CD14-positive monocyte (primary cell): ENCODE measurements around the gene PXMP4. TPM values are rescaled to one million over a fixed set of nuclear protein-coding genes. Genes with fewer than 3 reads are reported as not detected.
A peak's percentile ranks its signal among the peaks of the same experiment; 100 is the strongest.

Source experiments
- DNase-seq, 3 donors: peaks; one replicate each; pipeline ENCODE4 v3.0.0-alpha.2; 2011 to 2022
- H2AFZ ChIP-seq: 2 replicates; pipeline ENCODE4 v1.6.0; 2012; ENCODE audit warnings: mild to moderate bottlenecking, low read depth, low read length, inconsistent platforms; ENCODE audit not compliant: insufficient read depth, poor library complexity, severe bottlenecking
- H3K27ac ChIP-seq, 2 donors: 1 replicate in 1 of 2; 2 replicates in 1 of 2; pipeline ENCODE4 v1.5.1; 2012 to 2013; ENCODE audit warnings: low read length in 2 of 2, control low read depth in 1 of 2, inconsistent platforms in 1 of 2, low read depth in 1 of 2, mild to moderate bottlenecking in 1 of 2
- H3K27me3 ChIP-seq, 2 donors: one replicate each; pipeline versions ENCODE4 v1.6.0 to v1.6.1; 2011 to 2013; ENCODE audit warnings: low read length in 2 of 2; ENCODE audit not compliant: control insufficient read depth in 2 of 2, insufficient read depth in 2 of 2
- H3K36me3 ChIP-seq, 2 donors: replicated peaks in 1 of 2; 1 replicate in 1 of 2; 2 replicates in 1 of 2; pipeline versions ENCODE4 v1.5.1 to v1.6.1; 2012 to 2013; ENCODE audit warnings: low read length in 2 of 2, control low read depth in 1 of 2, inconsistent platforms in 1 of 2, mild to moderate bottlenecking in 1 of 2; ENCODE audit not compliant: insufficient read depth in 2 of 2, control insufficient read depth in 1 of 2
- H3K4me1 ChIP-seq, 2 donors: 1 replicate in 1 of 2; 2 replicates in 1 of 2; pipeline versions ENCODE4 v1.5.1 to v1.6.1; 2012 to 2013; ENCODE audit warnings: low read length in 2 of 2, control low read depth in 1 of 2, inconsistent platforms in 1 of 2, mild to moderate bottlenecking in 1 of 2, moderate library complexity in 1 of 2; ENCODE audit not compliant: insufficient read depth in 2 of 2, control insufficient read depth in 1 of 2
- H3K4me2 ChIP-seq: replicated peaks from 2 replicates; pipeline ENCODE3; 2012; ENCODE audit warnings: low read length, moderate library complexity, mild to moderate bottlenecking; ENCODE audit not compliant: poor library complexity, severe bottlenecking; ENCODE audit errors: extremely low read depth
- H3K4me3 ChIP-seq, 3 experiments: fragments of 200-600 bp in 1 of 3; sonication (generic) in 1 of 3; replicated peaks in 1 of 3; 1 replicate in 2 of 3; 2 replicates in 1 of 3; pipeline ENCODE4 v1.5.1; 2011 to 2013; ENCODE audit warnings: low read length in 3 of 3, mild to moderate bottlenecking in 3 of 3, control low read depth in 2 of 3, low read depth in 2 of 3, inconsistent platforms in 1 of 3, moderate library complexity in 1 of 3
- H3K79me2 ChIP-seq: 2 replicates; pipeline ENCODE4 v1.6.0; 2012; ENCODE audit warnings: mild to moderate bottlenecking, control low read depth, inconsistent platforms, low read length, moderate library complexity; ENCODE audit not compliant: insufficient read depth
- H3K9ac ChIP-seq: 2 replicates; pipeline ENCODE4 v1.6.0; 2017; ENCODE audit warnings: low read length, mild to moderate bottlenecking; ENCODE audit not compliant: insufficient read depth, poor library complexity, severe bottlenecking
- H3K9me3 ChIP-seq, 2 donors: replicated peaks in 1 of 2; 1 replicate in 1 of 2; 2 replicates in 1 of 2; pipeline versions ENCODE4 v1.5.1 to v1.6.1; 2012 to 2013; ENCODE audit warnings: low read length in 2 of 2, control low read depth in 1 of 2; ENCODE audit not compliant: control insufficient read depth in 1 of 2, insufficient read depth in 1 of 2
- H4K20me1 ChIP-seq: 2 replicates; pipeline ENCODE4 v1.6.0; 2012; ENCODE audit warnings: mild to moderate bottlenecking, low read length, control low read depth, moderate library complexity; ENCODE audit not compliant: insufficient read depth
- H3K27ac Mint-ChIP-seq, 7 donors: one replicate each; pipeline ENCODE4 v1.8.0; 2020; ENCODE audit warnings: mild to moderate bottlenecking in 7 of 7, mixed read lengths in 7 of 7, moderate library complexity in 6 of 7, inconsistent platforms in 2 of 7
- H3K27me3 Mint-ChIP-seq, 3 donors: one replicate each; pipeline ENCODE4 v1.8.0; 2021 to 2022; ENCODE audit warnings: low read depth in 3 of 3, mild to moderate bottlenecking in 3 of 3, mixed read lengths in 3 of 3, moderate library complexity in 3 of 3, inconsistent platforms in 1 of 3
- H3K36me3 Mint-ChIP-seq, 2 donors: one replicate each; pipeline ENCODE4 v1.8.0; 2020; ENCODE audit warnings: mixed read lengths in 2 of 2, inconsistent platforms in 1 of 2, mild to moderate bottlenecking in 1 of 2
- H3K4me1 Mint-ChIP-seq: one replicate; pipeline ENCODE4 v1.8.0; 2020; ENCODE audit warnings: mild to moderate bottlenecking, mixed read lengths
- H3K4me3 Mint-ChIP-seq, 2 donors: one replicate each; pipeline ENCODE4 v1.8.0; 2020; ENCODE audit warnings: mild to moderate bottlenecking in 2 of 2, mixed read lengths in 2 of 2, moderate library complexity in 1 of 2
- H3K9me3 Mint-ChIP-seq, 7 donors: one replicate each; pipeline ENCODE4 v1.8.0; 2020 to 2022; ENCODE audit warnings: mixed read lengths in 7 of 7, mild to moderate bottlenecking in 6 of 7, moderate library complexity in 6 of 7, inconsistent platforms in 2 of 7
- CTCF ChIP-seq: fragments of 200-600 bp; IDR thresholded peaks from one replicate; pipeline ENCODE4 v1.8.0; 2022; ENCODE audit warnings: antibody characterized with exemption, mild to moderate bottlenecking
- WGBS: methylation state at CpG from one replicate; pipeline ENCODE4 v1.1.5; 2013; ENCODE audit warnings: missing lambda C conversion rate; ENCODE audit not compliant: insufficient coverage; 5-methylcytosine and 5-hydroxymethylcytosine counted together
- intact Hi-C, 2 donors: fragments of 100-400 bp; cut with micrococcal nuclease; formaldehyde crosslinking; loops; one replicate each; pipeline versions ENCODE4 v1.15.0 to v1.15.1; 2023
- polyA plus RNA-seq, 3 donors: library from polyadenylated mRNA; depleted of rRNA in 1 of 3; unstranded in 2 of 3; stranded (reverse) in 1 of 3; fragments of 300-500 nt in 2 of 3; fragments of >200 nt in 1 of 3; fragmentation: Illumina TruSeq in 2 of 3; gene quantifications; 1 replicate in 2 of 3; 2 replicates in 1 of 3; pipeline ENCODE4 v1.2.3, GENCODE V29; 2012 to 2021

The PXMP4 gene
- polyA plus RNA-seq, 3 donors: 4.9 to 11.4 (median 9.0) TPM

GRCh38 chr20:33686100-33686983 lies 33.8 kb downstream of the PXMP4 start, which contains the start of gene E2F1:
Gene E2F1, minus strand, starts transcription at chr20:33686385. Its CDS starts 121 bp downstream, at chr20:33686264.
- Histone ChIP-seq H3K9me3 (no peaks in the 10 kb centered on the region), H3K79me2 (peaks cover 39% of the 10 kb centered on the region), H3K4me1 (peaks cover 30 to 50% of the 10 kb centered on the region in 2 donors), H3K9ac (no peak within 1 kb of the TSS), H4K20me1 (no peaks in the 10 kb centered on the region), H2AFZ (peak within 1 kb of the TSS; percentile 77), H3K4me2 (peak within 1 kb of the TSS; percentile 75), H3K27ac (peak within 1 kb of the TSS in 1 of 2 donors; percentile 52), H3K27me3 (no peaks in the 10 kb centered on the region), H3K36me3 (no peaks in the 10 kb centered on the region), H3K4me3 (peak within 1 kb of the TSS; percentile 10 to 72 (median 32))
- H3K27me3 Mint-ChIP-seq: peaks cover 0 to 2% (median 0%) of the 10 kb centered on the region in 3 donors
- no peaks in the 10 kb centered on the region for H3K9me3 Mint-ChIP-seq
- H3K27ac Mint-ChIP-seq: peak within 1 kb of the TSS; percentile 73 to 92 (median 86)
- H3K36me3 Mint-ChIP-seq: peaks cover 0 to 2% of the 10 kb centered on the region in 2 donors
- peak; percentile 26 for TF ChIP-seq CTCF
- peaks cover 51% of the 10 kb centered on the region for H3K4me1 Mint-ChIP-seq
- 2% methylated on average over 101 of the region's 101 CpGs for WGBS
- DNase-seq: peak; percentile 86 to 93 (median 89)
- H3K4me3 Mint-ChIP-seq: peak within 1 kb of the TSS; percentile 79 to 94
- intact Hi-C loops: loop anchor here (1.0 to 10.0 kb wide), 3 partner anchors 19 to 48 kb away; partner anchors contain the start of genes PXMP4 (in 1 of the 2) and ZNF341 (in 1 of the 2)

GRCh38 chr20:33685328-33686099 lies 34.6 kb downstream of the PXMP4 start:
- DNase-seq: peak in 2 of 3 donors; percentile 7 to 31
- intact Hi-C loops: loop anchor here (1.0 to 10.0 kb wide), 3 partner anchors 18 to 49 kb away; partner anchors contain the start of genes PXMP4 (in 1 of the 2) and ZNF341 (in 1 of the 2)
- Mint-ChIP-seq H3K27ac (peak overlapping the region in 6 of 7 donors; percentile 38 to 80 (median 50)), H3K36me3 (peaks cover 0 to 2% of the 10 kb centered on the region in 2 donors), H3K9me3 (no peaks in the 10 kb centered on the region), H3K27me3 (peaks cover 0 to 2% (median 0%) of the 10 kb centered on the region in 3 donors), H3K4me1 (peaks cover 51% of the 10 kb centered on the region), H3K4me3 (peak overlapping the region; percentile 68 to 79)
- H3K27me3 ChIP-seq: no peaks in the 10 kb centered on the region
- no peak overlapping the region for H3K9ac ChIP-seq
- peak overlapping the region; percentile 72 for H2AFZ ChIP-seq
- H3K79me2 ChIP-seq: peaks cover 47% of the 10 kb centered on the region
- H3K36me3 ChIP-seq: no peaks in the 10 kb centered on the region
- H3K4me3 ChIP-seq: peak overlapping the region in 1 of 3 experiments; percentile 72
- under 1% methylated on average over 52 of the region's 53 CpGs for WGBS
- H3K4me2 ChIP-seq: peak overlapping the region; percentile 75
- peaks cover 30 to 46% of the 10 kb centered on the region in 2 donors for H3K4me1 ChIP-seq
- no peaks in the 10 kb centered on the region for H4K20me1 ChIP-seq
- H3K9me3 ChIP-seq: no peaks in the 10 kb centered on the region
- TF ChIP-seq CTCF: no peak
- peak overlapping the region in 1 of 2 donors; percentile 43 for H3K27ac ChIP-seq
